Myocyte (in vitro differentiated cells): Measurements from ENCODE around the gene SNTA1. TPM values are rescaled to one million over a fixed set of nuclear protein-coding genes. Genes with fewer than 3 reads are reported as not detected.
"Not testable (repeated sequence)": the region's sequence is repeated elsewhere in the genome, so short reads cannot be mapped to it uniquely, and the experiment has no call there.

ENCODE experiments used
- DNase-seq: peaks from one replicate; pipeline ENCODE4 v3.0.0-alpha.2; 2012; ENCODE audit warnings: low read depth
- total RNA-seq: library from RNA; depleted of rRNA; stranded (reverse); fragments of >200 nt; gene quantifications from 2 replicates; pipeline ENCODE4 v1.2.3, GENCODE V29; 2014

Gene SNTA1
- total RNA-seq, 1 donor from 2014 or later: 35.8 TPM

GRCh38 chr20:33400812-33401183 is 42.8 kb downstream of the SNTA1 start:
- no peak for DNase-seq

- DNase-seq: no peak
These were observed 43.6 kb downstream of the SNTA1 start for GRCh38 chr20:33399924-33400323.

- DNase-seq: no peak
These were observed 48.8 kb downstream of the SNTA1 start for GRCh38 chr20:33394718-33395117.

- no peak for DNase-seq
These were observed 50.0 kb downstream of the SNTA1 start for GRCh38 chr20:33393609-33394008.

- no peak for DNase-seq
These were observed 51.7 kb downstream of the SNTA1 start for GRCh38 chr20:33391722-33392415.

- not testable (repeated sequence) for DNase-seq
These were observed 54.2 kb downstream of the SNTA1 start for GRCh38 chr20:33389326-33389725.

GRCh38 chr20:33388268-33388667 is 55.3 kb downstream of the SNTA1 start:
- DNase-seq: no peak

- DNase-seq: peak; percentile 38
These were observed 56.4 kb downstream of the SNTA1 start for GRCh38 chr20:33387177-33387576.

- no peak for DNase-seq
These were observed 56.9 kb downstream of the SNTA1 start for GRCh38 chr20:33386673-33387072.

GRCh38 chr20:33377366-33377765 is 66.2 kb downstream of the SNTA1 start:
- DNase-seq: no peak

- no peak for DNase-seq
These were observed 69.6 kb downstream of the SNTA1 start for GRCh38 chr20:33373735-33374605.

GRCh38 chr20:33372993-33373441 is 70.5 kb downstream of the SNTA1 start:
- DNase-seq: peak; percentile 21

- no peak for DNase-seq
These were observed 73.3 kb downstream of the SNTA1 start for GRCh38 chr20:33370291-33370690.

- no peak for DNase-seq
These were observed 80.7 kb downstream of the SNTA1 start for GRCh38 chr20:33362898-33363297.

GRCh38 chr20:33359399-33360261 is 83.9 kb downstream of the SNTA1 start:
- DNase-seq: no peak

Other genes starting within 250 kb of the SNTA1 start
- gene BPIFA3, start 226.4 kb downstream of the SNTA1 start, total RNA-seq: not detected in 2 replicates
- gene BPIFA1, start 207.8 kb downstream of the SNTA1 start, total RNA-seq: not detected in 2 replicates
- gene BPIFB1, start 160.5 kb downstream of the SNTA1 start, total RNA-seq: not detected in 2 replicates
- 28.1 and 29.7 TPM in 2 replicates for gene CDK5RAP1, start 42.2 kb downstream of the SNTA1 start, total RNA-seq
- gene CBFA2T2, start 46.3 kb upstream of the SNTA1 start, total RNA-seq: 12.4 and 14.3 TPM in 2 replicates
- gene C20orf144, start 218.6 kb upstream of the SNTA1 start, total RNA-seq: 0.24 TPM in 1 of 2 replicates, not detected in the other
- 0.10 TPM in 1 of 2 replicates, not detected in the other for gene ACTL10, start 223.2 kb upstream of the SNTA1 start, total RNA-seq
- gene NECAB3, start 230.7 kb upstream of the SNTA1 start, total RNA-seq: 186 and 221 TPM in 2 replicates
- 4.3 and 6.0 TPM in 2 replicates for gene E2F1, start 242.6 kb upstream of the SNTA1 start, total RNA-seq